AG04450 (cell line): ENCODE measurements around the gene IRF1. TPM values are rescaled to one million over a fixed set of nuclear protein-coding genes. Genes with fewer than 3 reads are reported as not detected.
A peak's percentile ranks its signal among the peaks of the same experiment; 100 is the strongest.

Source experiments
- CTCF ChIA-PET: fragments of 300-600, 350-600 bp; formaldehyde crosslinking; extraction: SDS; loops from one replicate; lab custom pipeline; 2022; ENCODE audit warnings: antibody characterized with exemption, inconsistent platforms; lab: Charles Lee
- POLR2A ChIA-PET: fragments of 350-600 bp; formaldehyde crosslinking; extraction: SDS; loops from one replicate; lab custom pipeline; 2021; ENCODE audit warnings: antibody characterized with exemption, inconsistent platforms; lab: Yijun Ruan, JAX
- DNase-seq: peaks from one replicate; pipeline ENCODE4 v3.0.0-alpha.2; 2011; ENCODE audit warnings: low read depth, low spot score
- H3K27ac ChIP-seq: one replicate; pipeline ENCODE4 v1.5.1; 2012; ENCODE audit warnings: low read depth, low read length, control low read depth
- H3K27me3 ChIP-seq: one replicate; pipeline ENCODE4 v1.6.0; 2012; ENCODE audit warnings: low read length; ENCODE audit not compliant: control insufficient read depth, insufficient read depth
- H3K4me3 ChIP-seq: 2 replicates; pipeline ENCODE4 v1.5.1; 2011; ENCODE audit warnings: mild to moderate bottlenecking, low read depth, low read length, control low read depth
- H3K9me3 ChIP-seq: 2 replicates; pipeline ENCODE4 v1.5.1; 2012; ENCODE audit warnings: low read length; ENCODE audit not compliant: control insufficient read depth, insufficient read depth
- CTCF ChIP-seq: IDR thresholded peaks from 2 replicates; pipeline ENCODE4 v1.5.1; 2011; ENCODE audit warnings: low read depth, low read length, control low read depth, inconsistent platforms
- polyA plus RNA-seq: library from polyadenylated mRNA; depleted of rRNA; stranded (reverse); fragments of >200 nt; gene quantifications from 2 replicates; pipeline ENCODE4 v1.2.3, GENCODE V29; 2011

The IRF1 gene
- polyA plus RNA-seq, 1 experiment = 22.6 TPM

GRCh38 chr5:132498686-132499271 is 8.2 kb upstream of the IRF1 start:
- Histone ChIP-seq H3K4me3 (no peak overlapping the region), H3K27ac (peak overlapping the region; percentile 11), H3K9me3 (no peaks in the 10 kb centered on the region), H3K27me3 (no peaks in the 10 kb centered on the region)
- no peak for DNase-seq
- CTCF ChIA-PET = interaction anchor here (1.0 to 11.9 kb wide), 4 partner anchors 78 to 318 kb away, joined by 3 to 209 read pairs (median 5); no protein-coding TSS in a partner anchor
- POLR2A ChIA-PET = interaction anchor here (1.7 to 3.9 kb wide), 3 partner anchors 7 to 110 kb away, joined by 6 to 45 read pairs (median 30); no protein-coding TSS in a partner anchor
- TF ChIP-seq CTCF = no peak

GRCh38 chr5:132498152-132498551 is 7.6 kb upstream of the IRF1 start:
- DNase-seq = no peak
- POLR2A ChIA-PET = interaction anchor here (0.5 to 3.9 kb wide), 8 partner anchors 8 to 110 kb away, joined by 3 to 45 read pairs (median 5); partner anchors contain the start of gene RAD50
- CTCF ChIA-PET = interaction anchor here (0.6 to 11.9 kb wide), 5 partner anchors 8 to 293 kb away, joined by 3 to 209 read pairs (median 6); no protein-coding TSS in a partner anchor
- Histone ChIP-seq H3K9me3 (no peaks in the 10 kb centered on the region), H3K27ac (peak overlapping the region; percentile 97), H3K4me3 (peak overlapping the region; percentile 5; the same call in 1 of the 2 replicates), H3K27me3 (no peaks in the 10 kb centered on the region)
- TF ChIP-seq CTCF = no peak

GRCh38 chr5:132497488-132497997 is 7.0 kb upstream of the IRF1 start:
- H3K27ac ChIP-seq = peak overlapping the region; percentile 97
- no peaks in the 10 kb centered on the region for H3K27me3 ChIP-seq
- no peaks in the 10 kb centered on the region for H3K9me3 ChIP-seq
- POLR2A ChIA-PET = interaction anchor here (1.0 to 3.9 kb wide), 10 partner anchors 8 to 270 kb away, joined by 3 to 45 read pairs (median 5); partner anchors contain the start of gene RAD50
- peak overlapping the region; percentile 74 for H3K4me3 ChIP-seq
- peak; percentile 86 for DNase-seq
- CTCF ChIA-PET = interaction anchor here (1.0 to 11.9 kb wide), 5 partner anchors 9 to 111 kb away, joined by 3 to 209 read pairs (median 6); no protein-coding TSS in a partner anchor
- TF ChIP-seq CTCF = no peak

- CTCF ChIA-PET = interaction anchor here (0.6 to 11.9 kb wide), 7 partner anchors 9 to 110 kb away, joined by 3 to 209 read pairs (median 3); no protein-coding TSS in a partner anchor
- Histone ChIP-seq H3K27ac (peak overlapping the region; percentile 97), H3K4me3 (peak overlapping the region; percentile 74), H3K9me3 (no peaks in the 10 kb centered on the region), H3K27me3 (no peaks in the 10 kb centered on the region)
- DNase-seq = peak; percentile 67
- no peak for TF ChIP-seq CTCF
- POLR2A ChIA-PET = interaction anchor here (0.7 to 3.9 kb wide), 17 partner anchors 9 to 270 kb away, joined by 3 to 45 read pairs (median 4); partner anchors contain the start of gene RAD50
These were observed 6.3 kb upstream of the IRF1 start for GRCh38 chr5:132496631-132497487.
